HepG2 (cell line): ENCODE measurements around the gene HPS1. TPM values are rescaled to one million over a fixed set of nuclear protein-coding genes. Genes with fewer than 3 reads are reported as not detected.

Experiments used
- ATAC-seq: fragments of 200-7000 bp; cut with Tn5 transposase; 3 replicates; pipeline ENCODE4 v1.9.1; 2020; ENCODE audit warnings: mild to moderate bottlenecking, moderate library complexity
- BruUV-seq: library from RNA; stranded (reverse); fragments of 400-500 nt; replicated peaks from 2 replicates; lab custom pipeline; 2021; lab: Mats Ljungman, UMichigan
- CTCF ChIA-PET: fragments of 300-600 bp; formaldehyde crosslinking; extraction: SDS; loops from one replicate; lab custom pipeline; 2021; ENCODE audit warnings: low total read pairs, inconsistent platforms, low intra/inter-chr PET ratio; lab: Yijun Ruan, JAX
- POLR2A ChIA-PET: fragments of 350-600 bp; sonication (Branson Sonifier 250); formaldehyde crosslinking; loops from one replicate; lab custom pipeline; 2020; ENCODE audit warnings: antibody characterized with exemption, inconsistent platforms; lab: Yijun Ruan, JAX
- DNase-seq: peaks from one replicate; pipeline ENCODE4 v3.0.0-alpha.2; 2015; ENCODE audit warnings: low spot score
- FAIRE-seq: peaks from 3 replicates; lab custom pipeline; 2011; peaks lifted over from hg19 to GRCh38; lab: Jason Lieb, UNC
- H2AFZ ChIP-seq: one replicate; pipeline ENCODE4 v1.6.1; 2011; ENCODE audit warnings: low read length, inconsistent platforms
- H3K27ac ChIP-seq: fragments of 300-600 bp; 3 replicates; pipeline ENCODE4 v1.8.0; 2011; ENCODE audit warnings: mixed run types, mild to moderate bottlenecking, mixed read lengths, low read length, inconsistent platforms; ENCODE audit not compliant: insufficient read depth; ENCODE audit errors: extremely low read length
- H3K27me3 ChIP-seq, 2 experiments: fragments of 200-600 bp in 1 of 2; 2 replicates in 1 of 2; 3 replicates in 1 of 2; pipeline versions ENCODE4 v1.6.0 to v1.8.0; 2011; ENCODE audit warnings: low read length in 2 of 2, mild to moderate bottlenecking in 2 of 2, moderate library complexity in 2 of 2, inconsistent platforms in 1 of 2; ENCODE audit not compliant: insufficient read depth in 2 of 2, control insufficient read depth in 1 of 2
- H3K36me3 ChIP-seq, 2 experiments: fragments of 200-600 bp in 1 of 2; replicated peaks in 1 of 2; 2 replicates in 1 of 2; 3 replicates in 1 of 2; pipeline versions ENCODE4 v1.5.1 to v1.8.0; 2011; ENCODE audit warnings: low read length in 2 of 2, inconsistent platforms in 1 of 2; ENCODE audit not compliant: insufficient read depth in 2 of 2, control insufficient read depth in 1 of 2
- H3K4me1 ChIP-seq: 2 replicates; pipeline ENCODE4 v1.5.1; 2012; ENCODE audit warnings: low read length, inconsistent platforms; ENCODE audit not compliant: insufficient read depth
- H3K4me2 ChIP-seq: 2 replicates; pipeline ENCODE4 v1.6.0; 2011; ENCODE audit warnings: low read depth, low read length, inconsistent platforms
- H3K4me3 ChIP-seq, 3 experiments: fragments of 200-600 bp in 1 of 3; sonication (generic), shearing (Covaris generic) in 1 of 3; replicated peaks in 1 of 3; 2 replicates each; pipeline ENCODE4 v1.5.1; 2011 to 2016; ENCODE audit warnings: low read length in 3 of 3, inconsistent platforms in 2 of 3, low read depth in 2 of 3, mild to moderate bottlenecking in 2 of 3, control low read depth in 1 of 3, mixed read lengths in 1 of 3; ENCODE audit not compliant: insufficient read depth in 1 of 3
- H3K79me2 ChIP-seq: one replicate; pipeline ENCODE4 v1.6.1; 2011; ENCODE audit warnings: low read length, inconsistent platforms; ENCODE audit not compliant: insufficient read depth
- H3K9ac ChIP-seq: 2 replicates; pipeline ENCODE4 v1.6.0; 2011; ENCODE audit warnings: mild to moderate bottlenecking, low read depth, low read length, inconsistent platforms; ENCODE audit not compliant: insufficient read depth
- H3K9me3 ChIP-seq: 2 replicates; pipeline ENCODE4 v1.5.1; 2012; ENCODE audit warnings: mild to moderate bottlenecking, low read length
- H4K20me1 ChIP-seq: 2 replicates; pipeline ENCODE4 v1.6.0; 2011; ENCODE audit warnings: inconsistent platforms, mild to moderate bottlenecking, low read length, moderate library complexity; ENCODE audit not compliant: insufficient read depth
- ARID5B ChIP-seq: IDR thresholded peaks from 2 replicates; pipeline ENCODE4 v1.4.0; 2020; ENCODE audit warnings: mild to moderate bottlenecking, missing genetic modification reagents
- ATF3 ChIP-seq: sonication (generic); formaldehyde crosslinking; IDR thresholded peaks from 2 replicates; pipeline ENCODE4 v1.4.0; 2020; ENCODE audit warnings: missing genetic modification reagents
- DDIT3 ChIP-seq: sonication (generic); formaldehyde crosslinking; IDR thresholded peaks from 2 replicates; pipeline ENCODE4 v1.4.0; 2020; ENCODE audit warnings: mild to moderate bottlenecking, missing genetic modification reagents
- EEA1 ChIP-seq: sonication (generic); formaldehyde crosslinking; IDR thresholded peaks from 2 replicates; pipeline ENCODE4 v1.5.1; 2020; ENCODE audit warnings: mild to moderate bottlenecking, missing genetic modification reagents, borderline replicate concordance
- ELF3 ChIP-seq: IDR thresholded peaks from 2 replicates; pipeline ENCODE4 v1.6.1; 2016; ENCODE audit warnings: missing genetic modification reagents, missing compliant biosample characterization
- RFXANK ChIP-seq: IDR thresholded peaks from 2 replicates; pipeline ENCODE4 v1.6.1; 2016
- SP140L ChIP-seq: sonication (generic); formaldehyde crosslinking; IDR thresholded peaks from 2 replicates; pipeline ENCODE4 v1.4.0; 2020; ENCODE audit warnings: missing genetic modification reagents, borderline replicate concordance
- TFE3 ChIP-seq: IDR thresholded peaks from 2 replicates; pipeline ENCODE4 v1.6.1; 2016
- TSC22D2 ChIP-seq: sonication (generic); formaldehyde crosslinking; IDR thresholded peaks from 2 replicates; pipeline ENCODE4 v1.5.1; 2020; ENCODE audit warnings: missing genetic modification reagents, mild to moderate bottlenecking, borderline replicate concordance
- ZMYM3 ChIP-seq: sonication (generic); formaldehyde crosslinking; IDR thresholded peaks from 2 replicates; pipeline ENCODE4 v1.5.1; 2020; ENCODE audit warnings: mild to moderate bottlenecking, missing genetic modification reagents
- ZNF430 ChIP-seq: sonication (generic); formaldehyde crosslinking; IDR thresholded peaks from 2 replicates; pipeline ENCODE4 v1.9.0; 2021; ENCODE audit warnings: mild to moderate bottlenecking, missing genetic modification reagents
- ZNF547 ChIP-seq: sonication (generic); formaldehyde crosslinking; IDR thresholded peaks from 2 replicates; pipeline ENCODE4 v1.5.1; 2020; ENCODE audit warnings: mild to moderate bottlenecking, missing genetic modification reagents
- ZNF609 ChIP-seq: sonication (generic); formaldehyde crosslinking; IDR thresholded peaks from 2 replicates; pipeline ENCODE4 v1.4.0; 2020; ENCODE audit warnings: mild to moderate bottlenecking, missing genetic modification reagents, borderline replicate concordance
- ZNF75D ChIP-seq: sonication (generic); formaldehyde crosslinking; IDR thresholded peaks from 2 replicates; pipeline ENCODE4 v1.8.1; 2023; ENCODE audit warnings: missing genetic modification reagents, mild to moderate bottlenecking, borderline replicate concordance
- in situ Hi-C: cut with HindIII; loops from 2 replicates; pipeline ENCODE4 v1.10.0; 2017; ENCODE audit warnings: low pct_unique_long_range_greater_than_20kb; ENCODE audit not compliant: extremely low pct_ligation_motif_present
- intact Hi-C: fragments of 100-400 bp; cut with micrococcal nuclease; formaldehyde crosslinking; loops from one replicate; pipeline ENCODE4 v1.10.0; 2022; ENCODE audit not compliant: unreplicated experiment
- polyA plus RNA-seq, 8 experiments: library from polyadenylated mRNA; depleted of rRNA in 3 of 8; stranded (reverse) in 7 of 8; unstranded in 1 of 8; fragments of >200 nt; fragmentation: Illumina TruSeq in 4 of 8; extraction: Trizol in 4 of 8; gene quantifications; 2 replicates each; pipeline versions ENCODE4 v1.2.1 to v1.2.3, GENCODE V29; 2011 to 2016; ENCODE audit warnings: low read depth in 4 of 8, missing spikeins in 1 of 8, mixed read lengths in 1 of 8; ENCODE audit not compliant: insufficient read depth in 1 of 8
- total RNA-seq, 5 experiments: library from RNA; depleted of rRNA; stranded (reverse); fragments of >200 nt; fragmentation: Illumina TruSeq; extraction: Trizol; gene quantifications; 2 replicates each; pipeline ENCODE4 v1.2.3, GENCODE V29; 2016; ENCODE audit warnings: low read depth in 1 of 5

The HPS1 gene
- total and polyA plus RNA-seq, 2 of the 13 experiments (the other 11 are each of a cell fraction or from before 2014, with no cell fraction given), result 24.6 to 25.8 TPM

- H2AFZ ChIP-seq, result no peak overlapping the region
- no peak for FAIRE-seq
- no peak for ATAC-seq
- intact Hi-C loops, result no loop called here
- H3K27ac ChIP-seq, result no peak overlapping the region
- BruUV-seq, result no TSS peak
- H3K9me3 ChIP-seq, result no peaks in the 10 kb centered on the region
- no peaks in the 10 kb centered on the region for H4K20me1 ChIP-seq
- DNase-seq, result no peak
- H3K9ac ChIP-seq, result no peak overlapping the region
- no peaks in the 10 kb centered on the region for H3K4me1 ChIP-seq
- ChIA-PET CTCF (no interaction called here), POLR2A (no interaction called here)
- no peaks in the 10 kb centered on the region for H3K36me3 ChIP-seq
- H3K79me2 ChIP-seq, result no peaks in the 10 kb centered on the region
- in situ Hi-C loops, result loop anchor here (10.0 kb wide), 1 partner anchor 767 kb away; no protein-coding TSS in a partner anchor
- no peak overlapping the region for H3K4me3 ChIP-seq
- no peak overlapping the region for H3K4me2 ChIP-seq
- no peaks in the 10 kb centered on the region; a peak in 1 of 5 replicates for H3K27me3 ChIP-seq
- TF ChIP-seq RFXANK (CRISPR knock-in tag), result no peak
- no peak for TF ChIP-seq ATF3
- no peak for TF ChIP-seq ZMYM3
- TF ChIP-seq ARID5B (CRISPR knock-in tag), result no peak
- no peak for TF ChIP-seq TFE3 (CRISPR knock-in tag)
- no peak for TF ChIP-seq EEA1 (CRISPR knock-in tag)
- no peak for TF ChIP-seq ZNF609 (CRISPR knock-in tag)
- no peak for TF ChIP-seq ELF3 (CRISPR knock-in tag)
- TF ChIP-seq SP140L (CRISPR knock-in tag), result no peak
- TF ChIP-seq ZNF547 (CRISPR knock-in tag), result no peak
- no peak for TF ChIP-seq DDIT3 (CRISPR knock-in tag)
- TF ChIP-seq ZNF430 (CRISPR knock-in tag), result no peak
- TF ChIP-seq ZNF75D, result no peak
- TF ChIP-seq TSC22D2 (CRISPR knock-in tag), result no peak
These were observed 31.1 kb upstream of the HPS1 start for GRCh38 chr10:98477861-98478260.
